Neural cell (in vitro differentiated cells): ENCODE data around the gene TIAM2.

ENCODE experiments used
- EP300 ChIP-seq: fragments of 450-650 bp; conservative IDR thresholded peaks from 2 replicates; pipeline ENCODE4 v1.6.1; 2014; ENCODE audit warnings: antibody characterized with exemption, mild to moderate bottlenecking, moderate library complexity; ENCODE audit not compliant: poor library complexity, severe bottlenecking
- POLR2AphosphoS5 ChIP-seq: IDR thresholded peaks from 2 replicates; pipeline ENCODE4 v1.6.1; 2012
- RAD21 ChIP-seq: fragments of 450-650 bp; conservative IDR thresholded peaks from 2 replicates; pipeline ENCODE4 v1.6.1; 2014; ENCODE audit warnings: antibody characterized with exemption, mild to moderate bottlenecking, moderate library complexity
- TF ChIP-seq, protein P1 (sequence below): fragments of 450-650 bp; IDR thresholded peaks from 2 replicates; pipeline ENCODE4 v1.5.1; 2014; ENCODE audit warnings: antibody characterized with exemption, mild to moderate bottlenecking, moderate library complexity; ENCODE audit not compliant: poor library complexity, severe bottlenecking

DNA sequence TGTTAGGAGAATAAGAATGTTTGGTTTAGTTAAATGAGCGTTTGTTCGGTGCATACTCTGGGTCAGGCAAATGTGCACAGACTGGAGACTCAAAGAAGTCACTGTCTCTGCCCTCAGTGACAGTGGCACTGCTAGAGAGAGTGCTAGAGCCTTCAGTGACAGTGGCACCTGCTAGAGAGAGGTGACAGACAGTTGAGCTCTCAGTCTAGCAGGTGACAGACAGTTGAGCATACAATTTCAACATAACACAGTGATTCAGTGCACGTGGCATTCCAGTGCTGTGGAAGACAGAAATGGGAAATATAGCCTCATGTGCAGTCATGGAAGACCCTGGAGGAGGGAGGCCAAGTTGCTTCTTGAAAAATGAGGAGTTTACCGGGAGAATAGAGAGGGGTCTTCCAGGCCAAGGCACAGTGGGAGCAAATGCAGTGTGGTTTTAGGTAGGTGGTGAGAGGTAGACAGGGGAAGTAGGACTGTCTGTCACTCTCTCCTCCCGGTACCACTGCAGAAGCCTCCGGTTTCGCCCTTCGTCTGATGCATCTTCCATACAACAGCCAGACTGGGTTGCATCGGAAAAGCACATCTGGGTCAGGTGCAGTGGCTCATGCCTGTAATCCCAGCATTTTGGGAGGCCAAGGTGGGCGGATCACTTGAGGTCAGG lies 160.8 kb downstream of the TIAM2 start:
- TF ChIP-seq POLR2AphosphoS5 (peak; percentile 87), RAD21 (no peak), EP300 (peak; percentile 97)
- TF ChIP-seq, protein P1, sequence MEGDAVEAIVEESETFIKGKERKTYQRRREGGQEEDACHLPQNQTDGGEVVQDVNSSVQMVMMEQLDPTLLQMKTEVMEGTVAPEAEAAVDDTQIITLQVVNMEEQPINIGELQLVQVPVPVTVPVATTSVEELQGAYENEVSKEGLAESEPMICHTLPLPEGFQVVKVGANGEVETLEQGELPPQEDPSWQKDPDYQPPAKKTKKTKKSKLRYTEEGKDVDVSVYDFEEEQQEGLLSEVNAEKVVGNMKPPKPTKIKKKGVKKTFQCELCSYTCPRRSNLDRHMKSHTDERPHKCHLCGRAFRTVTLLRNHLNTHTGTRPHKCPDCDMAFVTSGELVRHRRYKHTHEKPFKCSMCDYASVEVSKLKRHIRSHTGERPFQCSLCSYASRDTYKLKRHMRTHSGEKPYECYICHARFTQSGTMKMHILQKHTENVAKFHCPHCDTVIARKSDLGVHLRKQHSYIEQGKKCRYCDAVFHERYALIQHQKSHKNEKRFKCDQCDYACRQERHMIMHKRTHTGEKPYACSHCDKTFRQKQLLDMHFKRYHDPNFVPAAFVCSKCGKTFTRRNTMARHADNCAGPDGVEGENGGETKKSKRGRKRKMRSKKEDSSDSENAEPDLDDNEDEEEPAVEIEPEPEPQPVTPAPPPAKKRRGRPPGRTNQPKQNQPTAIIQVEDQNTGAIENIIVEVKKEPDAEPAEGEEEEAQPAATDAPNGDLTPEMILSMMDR, result no peak
